Esophagus mucosa (tissue), 1 donor: ENCODE data around the gene ZNF493. TPM values are rescaled to one million over a fixed set of nuclear protein-coding genes. Genes with fewer than 3 reads are reported as not detected.

Experiments used
- ATAC-seq: fragments of 200-7000 bp; cut with Tn5 transposase; one replicate; pipeline ENCODE4 v1.9.1; 2020
- total RNA-seq: library from RNA; stranded (reverse); gene quantifications from one replicate; pipeline ENCODE4 v1.2.4, GENCODE V29; 2023
- donor health status: DM: yes; HTN: yes; CAD: no.

ZNF493 gene
- total RNA-seq, 1 donor from 2014 or later: 5.5 TPM

- ATAC-seq: peak; percentile 37
These were observed 66.6 kb downstream of the ZNF493 start for GRCh38 chr19:21463449-21464105.

- ATAC-seq: no peak
These were observed 69.7 kb downstream of the ZNF493 start for GRCh38 chr19:21466627-21467026.

- ATAC-seq: no peak
These were observed 71.9 kb downstream of the ZNF493 start for GRCh38 chr19:21468791-21469190.

- no peak for ATAC-seq
These were observed 75.6 kb downstream of the ZNF493 start for GRCh38 chr19:21472507-21472906.

GRCh38 chr19:21474671-21475181 lies 77.8 kb downstream of the ZNF493 start:
- ATAC-seq: peak; percentile 75

Other genes starting within 250 kb of the ZNF493 start
- gene ZNF708, start 67.7 kb upstream of the ZNF493 start, total RNA-seq: 4.5 TPM
- gene ZNF738, start 38.1 kb upstream of the ZNF493 start, total RNA-seq: 3.6 TPM
- gene ZNF429, start 108.5 kb downstream of the ZNF493 start, total RNA-seq: 5.3 TPM